Measurements from ENCODE around the gene RTN4R. TPM values are rescaled to one million over a fixed set of nuclear protein-coding genes. Genes with fewer than 3 reads are reported as not detected.

The RTN4R gene
- total RNA-seq, 1 experiment from 2014 or later = 19.0 TPM

DNA sequence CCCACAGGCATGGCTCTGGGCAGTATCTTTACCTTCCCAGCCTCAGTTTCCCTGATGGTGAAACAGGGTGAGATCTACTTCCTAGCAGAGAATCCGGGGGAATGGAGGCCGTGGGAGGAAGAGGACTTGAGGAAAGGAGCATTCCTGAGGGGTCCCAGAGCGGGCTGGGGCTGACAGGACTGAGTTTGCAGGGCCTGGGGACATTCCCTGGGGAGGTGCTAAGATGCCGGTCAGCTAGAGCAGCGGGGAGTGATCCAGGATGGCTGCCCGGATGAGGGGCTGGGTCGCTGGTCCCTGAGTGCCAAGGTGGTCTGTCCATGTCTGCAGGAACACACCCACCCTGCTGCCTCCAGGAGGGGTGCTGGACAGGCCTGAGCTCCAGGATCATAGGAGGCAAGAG is 8.3 kb upstream of the RTN4R start:
- no peak overlapping the region for H3K4me3 ChIP-seq (replicated peaks in 1 of 2; ENCODE audit: low read depth in 1 of 2, low read length in 2 of 2)
- intact Hi-C loops (cut with micrococcal nuclease) = no loop called here
- ATAC-seq (no peak), DNase-seq (ENCODE audit: low read depth, low spot score) (no peak)
- no peaks in the 10 kb centered on the region for H3K27me3 ChIP-seq (ENCODE audit: insufficient read depth, low read length)
- no peak overlapping the region for H3K9ac ChIP-seq (ENCODE audit: low read length)
- no peak overlapping the region for H3K27ac ChIP-seq (ENCODE audit: low read depth, low read length)
- no peaks in the 10 kb centered on the region for H3K79me2 ChIP-seq (ENCODE audit: insufficient read depth, low read length)
- TF ChIP-seq CBX3 (IDR thresholded peaks at IDR 0.05; ENCODE audit: low read depth) = no peak
- no peak for TF ChIP-seq EGR1 (IDR thresholded peaks at IDR 0.05; ENCODE audit: low read depth)
- TF ChIP-seq ELF1 (IDR thresholded peaks at IDR 0.05; ENCODE audit: borderline replicate concordance, low read depth) = no peak
- no peak for TF ChIP-seq TCF7L2 (IDR thresholded peaks at IDR 0.05; ENCODE audit: borderline replicate concordance, extremely low read depth, insufficient read depth, insufficient read length)
- TF ChIP-seq ZFX (IDR thresholded peaks at IDR 0.05) = no peak
- TF ChIP-seq, protein P1, sequence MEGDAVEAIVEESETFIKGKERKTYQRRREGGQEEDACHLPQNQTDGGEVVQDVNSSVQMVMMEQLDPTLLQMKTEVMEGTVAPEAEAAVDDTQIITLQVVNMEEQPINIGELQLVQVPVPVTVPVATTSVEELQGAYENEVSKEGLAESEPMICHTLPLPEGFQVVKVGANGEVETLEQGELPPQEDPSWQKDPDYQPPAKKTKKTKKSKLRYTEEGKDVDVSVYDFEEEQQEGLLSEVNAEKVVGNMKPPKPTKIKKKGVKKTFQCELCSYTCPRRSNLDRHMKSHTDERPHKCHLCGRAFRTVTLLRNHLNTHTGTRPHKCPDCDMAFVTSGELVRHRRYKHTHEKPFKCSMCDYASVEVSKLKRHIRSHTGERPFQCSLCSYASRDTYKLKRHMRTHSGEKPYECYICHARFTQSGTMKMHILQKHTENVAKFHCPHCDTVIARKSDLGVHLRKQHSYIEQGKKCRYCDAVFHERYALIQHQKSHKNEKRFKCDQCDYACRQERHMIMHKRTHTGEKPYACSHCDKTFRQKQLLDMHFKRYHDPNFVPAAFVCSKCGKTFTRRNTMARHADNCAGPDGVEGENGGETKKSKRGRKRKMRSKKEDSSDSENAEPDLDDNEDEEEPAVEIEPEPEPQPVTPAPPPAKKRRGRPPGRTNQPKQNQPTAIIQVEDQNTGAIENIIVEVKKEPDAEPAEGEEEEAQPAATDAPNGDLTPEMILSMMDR (IDR thresholded peaks at IDR 0.05 in 2 of 3, conservative IDR thresholded peaks at IDR 0.05 in 1 of 3; ENCODE audit: borderline replicate concordance in 1 of 3, insufficient read depth in 1 of 3, low read depth in 2 of 3, low read length in 2 of 3) = no peak
- TF ChIP-seq, protein P2, sequence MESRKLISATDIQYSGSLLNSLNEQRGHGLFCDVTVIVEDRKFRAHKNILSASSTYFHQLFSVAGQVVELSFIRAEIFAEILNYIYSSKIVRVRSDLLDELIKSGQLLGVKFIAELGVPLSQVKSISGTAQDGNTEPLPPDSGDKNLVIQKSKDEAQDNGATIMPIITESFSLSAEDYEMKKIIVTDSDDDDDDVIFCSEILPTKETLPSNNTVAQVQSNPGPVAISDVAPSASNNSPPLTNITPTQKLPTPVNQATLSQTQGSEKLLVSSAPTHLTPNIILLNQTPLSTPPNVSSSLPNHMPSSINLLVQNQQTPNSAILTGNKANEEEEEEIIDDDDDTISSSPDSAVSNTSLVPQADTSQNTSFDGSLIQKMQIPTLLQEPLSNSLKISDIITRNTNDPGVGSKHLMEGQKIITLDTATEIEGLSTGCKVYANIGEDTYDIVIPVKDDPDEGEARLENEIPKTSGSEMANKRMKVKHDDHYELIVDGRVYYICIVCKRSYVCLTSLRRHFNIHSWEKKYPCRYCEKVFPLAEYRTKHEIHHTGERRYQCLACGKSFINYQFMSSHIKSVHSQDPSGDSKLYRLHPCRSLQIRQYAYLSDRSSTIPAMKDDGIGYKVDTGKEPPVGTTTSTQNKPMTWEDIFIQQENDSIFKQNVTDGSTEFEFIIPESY (IDR thresholded peaks at IDR 0.05; ENCODE audit: extremely low read depth, insufficient replicate concordance, low read length) = no peak
- no peak for TF ChIP-seq JUND (IDR thresholded peaks at IDR 0.05)
- ChIA-PET POLR2A (no interaction called here), RAD21 (ENCODE audit: low non-redundant PET in 1 of 2, low total read pairs in 2 of 2, uncharacterized antibody in 2 of 2, unreplicated experiment in 2 of 2) (no interaction called here), CTCF (no interaction called here)
- no peaks in the 10 kb centered on the region for H3K36me3 ChIP-seq (ENCODE audit: control insufficient read depth in 1 of 2, insufficient read depth in 2 of 2, low read length in 2 of 2)
- H3K9me2 ChIP-seq (ENCODE audit: insufficient read depth) = no peaks in the 10 kb centered on the region
- no peak overlapping the region for H3K4me2 ChIP-seq (ENCODE audit: low read length)
- H3K9me3 ChIP-seq (ENCODE audit: control insufficient read depth in 1 of 2, insufficient read depth in 1 of 2, low read depth in 1 of 2, low read length in 2 of 2) = no peaks in the 10 kb centered on the region
- H2AFZ ChIP-seq (ENCODE audit: low read depth, low read length, poor library complexity, severe bottlenecking) = no peak overlapping the region
- H4K20me1 ChIP-seq (ENCODE audit: insufficient read depth) = no peaks in the 10 kb centered on the region
- peaks cover 0 to 6% of the 10 kb centered on the region in 2 experiments; a peak in 2 of 4 replicates for H3K4me1 ChIP-seq (ENCODE audit: control insufficient read depth in 1 of 2, insufficient read depth in 2 of 2, low read length in 2 of 2)
- no TSS peak for BruUV-seq (replicated peaks)

Measured in HCT116 (cell line).